MM.1S (cell line): ENCODE measurements around the gene GGPS1.
"Not testable (repeated sequence)": the region's sequence is repeated elsewhere in the genome, so short reads cannot be mapped to it uniquely, and the experiment has no call there.

ENCODE experiments used
- DNase-seq: peaks from one replicate; pipeline ENCODE4 v3.0.0-alpha.2; 2015
- H2AFZ ChIP-seq: fragments of 300-600 bp; sonication (generic); 2 replicates; pipeline ENCODE4 v1.6.0; 2016; ENCODE audit warnings: antibody characterized with exemption, low read length
- H3F3A ChIP-seq: fragments of 300-600 bp; sonication (generic); 2 replicates; pipeline ENCODE4 v1.6.1; 2016; ENCODE audit warnings: mild to moderate bottlenecking, antibody characterized with exemption, low read length, moderate library complexity, mixed read lengths; ENCODE audit not compliant: insufficient read depth
- H3K27ac ChIP-seq: fragments of 300-600 bp; sonication (generic); 2 replicates; pipeline ENCODE4 v1.5.1; 2016; ENCODE audit warnings: mild to moderate bottlenecking, low read length
- H3K27me3 ChIP-seq: fragments of 300-600 bp; sonication (generic); replicated peaks from 2 replicates; pipeline ENCODE4 v1.6.0; 2016; ENCODE audit warnings: low read length; ENCODE audit not compliant: insufficient read depth
- H3K36me3 ChIP-seq: fragments of 300-600 bp; sonication (generic); replicated peaks from 2 replicates; pipeline ENCODE4 v1.6.1; 2016; ENCODE audit warnings: mild to moderate bottlenecking, low read length, mixed read lengths; ENCODE audit not compliant: insufficient read depth
- H3K4me1 ChIP-seq: fragments of 300-600 bp; sonication (generic); 2 replicates; pipeline ENCODE4 v1.6.1; 2016; ENCODE audit warnings: low read length, mixed read lengths
- H3K4me2 ChIP-seq: fragments of 300-600 bp; sonication (generic); 2 replicates; pipeline ENCODE4 v1.6.0; 2016; ENCODE audit warnings: low read depth, low read length
- H3K4me3 ChIP-seq: fragments of 300-600 bp; sonication (generic); 2 replicates; pipeline ENCODE4 v1.5.1; 2016; ENCODE audit warnings: low read length, mixed read lengths
- H3K79me2 ChIP-seq: fragments of 300-600 bp; sonication (generic); 2 replicates; pipeline ENCODE4 v1.6.1; 2016; ENCODE audit warnings: mixed run types, low read length, mixed read lengths
- H3K9ac ChIP-seq: fragments of 300-600 bp; sonication (generic); 2 replicates; pipeline ENCODE4 v1.6.1; 2016; ENCODE audit warnings: low read length, mixed read lengths
- H3K9me2 ChIP-seq: fragments of 300-600 bp; sonication (generic); replicated peaks from 2 replicates; pipeline ENCODE4 v1.6.1; 2016; ENCODE audit warnings: mild to moderate bottlenecking, low read length, mixed read lengths; ENCODE audit not compliant: insufficient read depth
- H3K9me3 ChIP-seq: fragments of 300-600 bp; sonication (generic); replicated peaks from 2 replicates; pipeline ENCODE4 v1.6.1; 2016; ENCODE audit warnings: mild to moderate bottlenecking, low read length, mixed read lengths; ENCODE audit not compliant: insufficient read depth
- H4K20me1 ChIP-seq: fragments of 300-600 bp; sonication (generic); 2 replicates; pipeline ENCODE4 v1.6.1; 2016; ENCODE audit warnings: mild to moderate bottlenecking, low read length, moderate library complexity, mixed read lengths; ENCODE audit not compliant: insufficient read depth
- CTCF ChIP-seq: fragments of 300-600 bp; sonication (generic); IDR thresholded peaks from 2 replicates; pipeline ENCODE4 v1.5.1; 2016; ENCODE audit warnings: antibody characterized with exemption, low read length, mixed read lengths
- EZH2 ChIP-seq: fragments of 300-600 bp; sonication (generic); optimal IDR thresholded peaks from 2 replicates; pipeline ENCODE3; 2017; ENCODE audit warnings: low read depth, mild to moderate bottlenecking, antibody characterized with exemption, low read length, mixed read lengths
- EZH2phosphoT487 ChIP-seq: fragments of 300-600 bp; sonication (generic); IDR thresholded peaks from 2 replicates; pipeline ENCODE4 v1.6.1; 2018; ENCODE audit warnings: antibody characterized with exemption, low read length

The GGPS1 gene

GRCh38 chr1:235368428-235368827 lies 40.1 kb downstream of the GGPS1 start:
- H3K27ac ChIP-seq = no peak overlapping the region
- H3K36me3 ChIP-seq = no peaks in the 10 kb centered on the region
- no peak for DNase-seq
- H2AFZ ChIP-seq = no peak overlapping the region
- H3K4me1 ChIP-seq = 0 out of 2 replicates have a peak, but pooled peaks cover 4% of the 10 kb centered on the region
- no peaks in the 10 kb centered on the region for H4K20me1 ChIP-seq
- no peaks in the 10 kb centered on the region for H3K9me2 ChIP-seq
- no peaks in the 10 kb centered on the region for H3K27me3 ChIP-seq
- H3K79me2 ChIP-seq = peaks cover 51% of the 10 kb centered on the region
- H3F3A ChIP-seq = no peaks in the 10 kb centered on the region
- H3K9ac ChIP-seq = no peak overlapping the region
- peak overlapping the region; percentile 62 for H3K4me2 ChIP-seq
- no peak overlapping the region for H3K4me3 ChIP-seq
- H3K9me3 ChIP-seq = no peaks in the 10 kb centered on the region
- TF ChIP-seq CTCF = no peak
- no peak for TF ChIP-seq EZH2phosphoT487
- TF ChIP-seq EZH2 = no peak

DNA sequence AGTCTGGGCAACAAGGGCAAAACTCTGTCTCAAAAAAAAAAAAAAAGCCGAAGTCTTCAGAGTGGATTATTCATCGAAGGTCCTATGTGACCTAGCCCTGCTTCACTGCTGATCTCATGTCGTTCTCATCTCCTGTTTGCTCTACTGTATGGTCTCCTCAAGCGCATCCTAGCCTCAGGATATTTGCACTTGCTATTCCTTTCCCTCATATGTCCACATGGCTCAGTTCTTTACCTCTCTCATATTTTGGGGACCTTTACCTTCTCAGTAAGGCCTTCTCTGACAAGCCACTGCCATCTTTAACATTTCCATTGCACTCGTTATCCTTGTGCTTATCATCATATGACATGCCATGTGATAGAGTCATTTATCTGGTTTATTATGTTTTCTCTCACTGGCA lies 41.4 kb downstream of the GGPS1 start:
- Histone ChIP-seq H3K79me2 (peaks cover 51% of the 10 kb centered on the region), H3K9me3 (no peaks in the 10 kb centered on the region), H3K9me2 (no peaks in the 10 kb centered on the region), H2AFZ (no peak overlapping the region), H3K4me1 (0 out of 2 replicates have a peak, but pooled peaks cover 4% of the 10 kb centered on the region), H3K9ac (no peak overlapping the region), H3K27ac (no peak overlapping the region), H4K20me1 (no peaks in the 10 kb centered on the region), H3K36me3 (no peaks in the 10 kb centered on the region), H3F3A (no peaks in the 10 kb centered on the region), H3K4me2 (no peak overlapping the region), H3K27me3 (no peaks in the 10 kb centered on the region), H3K4me3 (no peak overlapping the region)
- DNase-seq = no peak
- no peak for TF ChIP-seq CTCF
- no peak for TF ChIP-seq EZH2
- no peak for TF ChIP-seq EZH2phosphoT487

- Histone ChIP-seq H3K36me3 (no peaks in the 10 kb centered on the region; the same call in 1 of the 2 replicates), H3K9ac (no peak overlapping the region), H3K4me3 (no peak overlapping the region), H3K27ac (no peak overlapping the region), H3K79me2 (peaks cover 48% of the 10 kb centered on the region), H3K4me1 (no peaks in the 10 kb centered on the region), H4K20me1 (no peaks in the 10 kb centered on the region), H3K27me3 (no peaks in the 10 kb centered on the region), H3K9me2 (no peaks in the 10 kb centered on the region), H3K4me2 (no peak overlapping the region), H3K9me3 (no peaks in the 10 kb centered on the region), H3F3A (no peaks in the 10 kb centered on the region), H2AFZ (no peak overlapping the region)
- TF ChIP-seq EZH2phosphoT487 (no peak), CTCF (no peak), EZH2 (no peak)
- no peak for DNase-seq
Observed at GRCh38 chr1:235375919-235376605, 47.7 kb downstream of the GGPS1 start.

DNA sequence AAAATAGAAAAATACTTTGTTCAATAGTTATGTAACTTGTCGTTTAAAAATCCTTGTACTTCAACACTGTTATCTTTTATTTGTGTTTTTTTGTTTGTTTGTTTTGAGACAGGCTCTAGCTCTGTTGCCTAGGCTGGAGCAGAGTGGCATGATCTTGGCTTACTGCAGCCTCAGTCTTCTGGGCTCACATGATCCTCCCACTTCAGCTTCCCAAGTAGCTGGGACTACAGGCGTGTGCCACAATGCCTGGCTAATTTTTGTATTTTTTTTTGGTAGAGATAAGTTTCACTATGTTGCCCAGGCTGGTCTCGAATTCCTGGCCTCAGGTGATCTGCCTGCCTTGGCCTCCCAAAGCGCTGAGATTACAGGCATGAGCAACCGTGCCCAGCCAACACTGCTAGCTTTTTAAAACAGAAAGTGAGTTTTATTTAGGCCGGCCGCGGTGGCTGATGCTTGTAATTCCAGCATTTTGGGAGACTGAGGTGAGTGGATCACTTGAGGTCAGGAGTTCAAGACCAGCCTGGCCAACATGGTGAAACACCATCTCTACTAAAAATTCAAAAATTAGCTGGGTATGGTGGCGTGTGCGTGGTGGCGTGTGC lies 49.9 kb downstream of the GGPS1 start:
- not testable (repeated sequence) for H3K4me1 ChIP-seq, H3F3A ChIP-seq, H3K9me3 ChIP-seq, H3K27me3 ChIP-seq, DNase-seq, H3K9ac ChIP-seq, H3K36me3 ChIP-seq, H3K4me3 ChIP-seq, H3K27ac ChIP-seq, H3K4me2 ChIP-seq, H2AFZ ChIP-seq, H4K20me1 ChIP-seq, H3K9me2 ChIP-seq
- peaks cover 30% of the 10 kb centered on the region for H3K79me2 ChIP-seq

GRCh38 chr1:235381955-235382739 lies 53.8 kb downstream of the GGPS1 start:
- not testable (repeated sequence) for H3K4me2 ChIP-seq

More at GRCh38 chr1:235381955-235382739, 53.8 kb downstream of the GGPS1 start:
- not testable (repeated sequence) for H3K9ac ChIP-seq, H3F3A ChIP-seq, H3K79me2 ChIP-seq, H3K4me1 ChIP-seq, H3K9me3 ChIP-seq, H3K9me2 ChIP-seq, H2AFZ ChIP-seq, DNase-seq, H3K36me3 ChIP-seq, H3K27me3 ChIP-seq, H3K27ac ChIP-seq, H4K20me1 ChIP-seq, H3K4me3 ChIP-seq
